Ovary (tissue), 9 donors: ENCODE results near the gene GALNT12. TPM values are rescaled to one million over a fixed set of nuclear protein-coding genes. Genes with fewer than 3 reads are reported as not detected.

Experiments
- DNase-seq, 5 donors: peaks; one replicate each; pipeline ENCODE4 v3.0.0-alpha.2; 2019 to 2020
- H3K27ac ChIP-seq, 2 donors: fragments of 200-600 bp; one replicate each; pipeline versions ENCODE4 v1.5.1 to v1.8.0; 2019 to 2022
- H3K27me3 ChIP-seq: fragments of 200-600 bp; one replicate; pipeline ENCODE4 v1.8.0; 2022
- H3K36me3 ChIP-seq: fragments of 200-600 bp; sonication (generic); one replicate; pipeline ENCODE4 v1.5.1; 2019
- H3K4me1 ChIP-seq: one replicate; pipeline ENCODE4 v1.8.1; 2013; ENCODE audit warnings: mild to moderate bottlenecking, moderate library complexity; ENCODE audit not compliant: insufficient read depth
- H3K4me3 ChIP-seq: fragments of 200-600 bp; sonication (generic); one replicate; pipeline ENCODE4 v1.5.1; 2017
- H3K9me3 ChIP-seq, 2 donors: fragments of 200-600 bp in 1 of 2; sonication (generic) in 1 of 2; one replicate each; pipeline versions ENCODE4 v1.5.1 to v1.8.1; 2013 to 2019; ENCODE audit warnings: mild to moderate bottlenecking in 1 of 2, moderate library complexity in 1 of 2
- EP300 ChIP-seq: sonication (generic); formaldehyde crosslinking; IDR thresholded peaks from one replicate; pipeline ENCODE4 v1.6.1; 2017; ENCODE audit warnings: antibody characterized with exemption
- POLR2A ChIP-seq: fragments of 450-650 bp; IDR thresholded peaks from one replicate; pipeline ENCODE4 v1.6.1; 2017; ENCODE audit warnings: antibody characterized with exemption, mild to moderate bottlenecking, moderate library complexity
- WGBS, 3 donors: extraction: QIAGEN DNeasy Blood & Tissue Kit in 1 of 3; methylation state at CpG; one replicate each; pipeline versions ENCODE4 v1.1.5 to v1.1.7; 2013 to 2017; 5-methylcytosine and 5-hydroxymethylcytosine counted together
- intact Hi-C, 4 donors: fragments of 100-400 bp; cut with DNase I; formaldehyde crosslinking; loops; one replicate each; pipeline versions ENCODE4 v1.11.0 to v1.15.1; 2022 to 2023
- polyA plus RNA-seq, 2 donors: library from polyadenylated mRNA; stranded (reverse); fragments of 200-250 nt in 1 of 2; fragments of 350-450 nt in 1 of 2; fragmentation: Illumina TruSeq in 1 of 2; extraction: RNeasy Lipid Tissue Mini Kit (QIAGEN cat#74804) in 1 of 2; gene quantifications; one replicate each; pipeline ENCODE4 v1.2.3, GENCODE V29; 2013 to 2014
- total RNA-seq, 7 donors: library from RNA; depleted of rRNA in 2 of 7; stranded (reverse); fragments of >200 nt in 2 of 7; fragmentation: NEBNext Ultra II Directional in 3 of 7; extraction: Animal tissue kit (Norgen Biotek cat#: 25700) in 3 of 7; gene quantifications; one replicate each; pipeline versions ENCODE4 v1.1.0 to v1.2.4, GENCODE V29; 2016 to 2023
- TF ChIP-seq, protein P1 (sequence below), 3 donors: fragments of 450-650 bp in 2 of 3; fragments of 200-600 bp in 1 of 3; IDR thresholded peaks; one replicate each; pipeline versions ENCODE4 v1.5.1 to v1.8.0; 2016 to 2022; ENCODE audit warnings: antibody characterized with exemption in 3 of 3, mild to moderate bottlenecking in 1 of 3
- donor health status: DM: no; HTN: no; CAD: no; lungs with moderate emphysema.
- donor health status: DM: no; HTN: no; CAD: no.
- donor health status: Bipolar disorder and iron deficiency.
- donor health status: DM: yes; HTN: yes; CAD: no.
- donor health status: DM: no; HTN: no; CAD: no.
- donor health status: DM: yes; HTN: yes; CAD: no.

The GALNT12 gene
- total and polyA plus RNA-seq, 9 donors = 0.23 to 7.0 (median 1.4) TPM

DNA sequence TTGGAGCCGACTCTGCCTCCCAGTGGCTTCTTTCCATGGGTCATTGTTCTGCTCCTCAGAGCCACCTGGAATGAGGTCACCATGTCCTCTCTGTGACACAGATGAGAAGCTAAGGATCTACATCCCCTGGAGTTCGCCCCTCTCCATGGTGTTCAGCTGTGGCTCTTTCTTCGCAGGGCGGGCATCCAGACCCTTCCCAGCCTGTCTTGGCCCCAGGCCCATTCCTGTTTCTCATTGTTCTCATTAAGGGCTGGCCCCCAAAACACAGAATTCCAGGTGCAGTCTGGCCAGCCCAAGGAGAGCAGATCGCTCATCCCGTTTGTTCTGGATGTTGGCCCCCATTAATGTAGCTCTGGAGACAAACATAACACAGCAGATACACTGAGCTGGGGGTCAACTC is 69.8 kb downstream of the GALNT12 start:
- 65 to 73% (median 71%) methylated on average over 6 of the region's 6 CpGs for WGBS, 3 donors
- intact Hi-C loops = no loop called here

DNA sequence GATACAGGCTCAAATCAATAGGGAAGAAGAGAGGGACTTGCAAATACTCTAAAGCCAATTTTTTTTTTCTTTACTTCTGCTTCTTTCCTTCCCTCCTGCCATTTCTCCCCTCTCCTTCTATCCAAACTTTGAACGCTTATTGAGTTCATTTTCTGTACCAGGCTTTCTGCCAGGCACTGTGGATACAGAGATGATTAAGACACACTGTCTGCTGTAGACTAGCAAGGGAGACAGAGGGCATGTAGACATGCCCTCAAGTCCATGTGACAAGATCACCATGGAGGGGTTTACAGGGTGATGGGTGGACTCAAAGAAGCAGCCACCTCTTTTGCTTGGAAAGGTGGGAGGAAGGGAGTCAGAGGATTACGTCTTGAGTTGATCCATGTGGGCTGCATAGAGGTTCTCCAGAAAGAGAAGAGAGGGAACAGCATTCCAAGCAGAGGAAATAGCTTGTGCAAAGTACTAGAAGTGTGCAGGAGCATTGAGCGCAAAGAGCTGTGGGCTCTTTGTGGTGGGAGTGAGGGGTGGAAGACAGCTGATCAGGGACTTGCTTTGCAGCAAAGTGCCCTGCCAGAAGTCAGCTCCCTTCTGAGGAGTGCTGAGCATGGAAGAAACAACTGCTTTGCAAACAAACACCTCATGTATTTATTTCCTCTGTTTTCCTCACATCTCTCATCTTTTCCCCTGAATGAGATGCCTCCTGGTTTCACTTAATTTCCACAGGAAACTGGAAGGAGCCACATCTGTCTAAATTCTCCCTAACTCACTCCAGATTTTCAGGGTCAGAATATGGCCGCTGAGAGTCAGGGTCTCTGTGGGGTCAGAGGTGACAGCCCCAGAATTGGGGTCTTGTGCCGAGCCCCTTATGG is 71.9 kb downstream of the GALNT12 start:
- H3K9me3 ChIP-seq = no peaks in the 10 kb centered on the region

More for the DNA sequence above, 69.8 kb downstream of the GALNT12 start:
- H3K4me3 ChIP-seq = no peak overlapping the region
- H3K4me1 ChIP-seq = peaks cover 26% of the 10 kb centered on the region
- no peak for DNase-seq
- no peak overlapping the region for H3K27ac ChIP-seq
- no peaks in the 10 kb centered on the region for H3K36me3 ChIP-seq
- no peaks in the 10 kb centered on the region for H3K27me3 ChIP-seq
- no peaks in the 10 kb centered on the region for H3K9me3 ChIP-seq
- TF ChIP-seq EP300 (no peak), POLR2A (no peak)
- TF ChIP-seq, protein P1, sequence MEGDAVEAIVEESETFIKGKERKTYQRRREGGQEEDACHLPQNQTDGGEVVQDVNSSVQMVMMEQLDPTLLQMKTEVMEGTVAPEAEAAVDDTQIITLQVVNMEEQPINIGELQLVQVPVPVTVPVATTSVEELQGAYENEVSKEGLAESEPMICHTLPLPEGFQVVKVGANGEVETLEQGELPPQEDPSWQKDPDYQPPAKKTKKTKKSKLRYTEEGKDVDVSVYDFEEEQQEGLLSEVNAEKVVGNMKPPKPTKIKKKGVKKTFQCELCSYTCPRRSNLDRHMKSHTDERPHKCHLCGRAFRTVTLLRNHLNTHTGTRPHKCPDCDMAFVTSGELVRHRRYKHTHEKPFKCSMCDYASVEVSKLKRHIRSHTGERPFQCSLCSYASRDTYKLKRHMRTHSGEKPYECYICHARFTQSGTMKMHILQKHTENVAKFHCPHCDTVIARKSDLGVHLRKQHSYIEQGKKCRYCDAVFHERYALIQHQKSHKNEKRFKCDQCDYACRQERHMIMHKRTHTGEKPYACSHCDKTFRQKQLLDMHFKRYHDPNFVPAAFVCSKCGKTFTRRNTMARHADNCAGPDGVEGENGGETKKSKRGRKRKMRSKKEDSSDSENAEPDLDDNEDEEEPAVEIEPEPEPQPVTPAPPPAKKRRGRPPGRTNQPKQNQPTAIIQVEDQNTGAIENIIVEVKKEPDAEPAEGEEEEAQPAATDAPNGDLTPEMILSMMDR (IDR thresholded peaks at IDR 0.05) = no peak

DNA sequence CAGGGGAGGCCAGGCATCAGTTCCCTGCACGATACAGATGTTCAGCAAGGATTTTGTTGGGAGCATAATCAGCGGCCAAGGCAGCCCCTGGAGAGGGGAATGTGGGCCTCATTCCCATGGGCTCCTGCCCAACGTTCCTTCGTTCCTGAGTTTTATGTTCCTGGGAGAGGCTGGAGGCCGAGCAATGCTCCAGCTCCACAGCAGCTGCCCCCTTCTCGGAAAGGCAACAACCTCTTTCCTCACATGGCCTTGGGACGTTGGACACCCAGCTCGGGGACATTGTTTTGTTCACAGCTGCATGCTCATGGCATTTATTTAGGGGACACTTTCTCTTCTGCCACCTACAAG is 72.5 kb downstream of the GALNT12 start:
- H3K27ac ChIP-seq = peak overlapping the region; percentile 41 to 60
- intact Hi-C loops = loop anchor here in 1 of 4 donors (5.0 kb wide), 1 partner anchor 47 kb away; no protein-coding TSS in a partner anchor
- WGBS, 3 donors = 5 to 13% (median 9%) methylated on average over 8 of the region's 8 CpGs
- H3K9me3 ChIP-seq = no peaks in the 10 kb centered on the region
- TF ChIP-seq POLR2A (no peak), EP300 (no peak)
- TF ChIP-seq, protein P1 (IDR thresholded peaks at IDR 0.05) = no peak
- no peaks in the 10 kb centered on the region for H3K36me3 ChIP-seq
- H3K4me3 ChIP-seq = no peak overlapping the region
- H3K4me1 ChIP-seq = peaks cover 30% of the 10 kb centered on the region
- DNase-seq = peak in 4 of 5 donors; percentile 53 to 77 (median 54)
- H3K27me3 ChIP-seq = no peaks in the 10 kb centered on the region

More for the DNA sequence above, 71.9 kb downstream of the GALNT12 start:
- no peak overlapping the region for H3K4me3 ChIP-seq
- intact Hi-C loops = no loop called here
- no peaks in the 10 kb centered on the region for H3K27me3 ChIP-seq
- 44 to 56% (median 44%) methylated on average over 5 of the region's 5 CpGs for WGBS, 3 donors
- TF ChIP-seq, protein P1 (IDR thresholded peaks at IDR 0.05) = no peak
- TF ChIP-seq POLR2A = no peak
- no peak for TF ChIP-seq EP300
- peaks cover 26% of the 10 kb centered on the region for H3K4me1 ChIP-seq
- DNase-seq = no peak
- peak overlapping the region; percentile 41 to 60 for H3K27ac ChIP-seq
- no peaks in the 10 kb centered on the region for H3K36me3 ChIP-seq

DNA sequence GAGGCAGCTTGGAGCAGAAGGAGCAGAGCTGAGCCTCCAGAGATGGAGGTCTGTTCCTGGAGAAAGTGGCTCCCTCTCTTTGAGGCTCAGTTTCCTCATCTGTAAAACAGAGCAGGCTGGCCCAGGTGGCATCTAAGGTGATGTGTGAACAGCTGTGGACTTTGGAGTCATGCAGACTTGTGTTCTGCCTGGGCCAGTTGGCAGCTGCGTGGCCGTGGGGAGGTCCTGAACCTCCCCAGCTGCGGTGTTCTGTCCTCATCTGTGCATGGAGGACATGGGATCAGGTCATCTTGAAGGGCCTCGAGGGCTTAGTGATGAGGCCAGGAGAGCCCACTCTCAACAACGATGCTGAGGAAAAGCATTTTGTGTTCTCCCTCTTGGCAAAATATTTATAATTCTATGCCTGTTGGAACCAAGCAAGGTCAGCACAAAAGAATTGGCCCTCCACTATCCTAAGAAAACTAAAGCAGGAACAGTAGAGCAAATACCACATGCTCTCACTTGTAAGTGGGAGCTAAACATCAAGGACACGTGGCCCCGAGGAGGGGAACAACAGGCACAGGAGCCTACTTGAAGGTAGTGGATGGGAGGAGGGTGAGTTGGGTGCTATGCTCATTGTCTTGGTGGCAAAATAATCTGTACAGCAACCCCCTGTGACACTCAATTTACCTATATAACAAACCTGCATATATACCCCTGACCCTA is 73.0 kb downstream of the GALNT12 start:
- no peak for TF ChIP-seq EP300
- TF ChIP-seq, protein P1 (IDR thresholded peaks at IDR 0.05) = no peak
- H3K27ac ChIP-seq = peak overlapping the region; percentile 41 to 60
- no peaks in the 10 kb centered on the region for H3K9me3 ChIP-seq
- H3K4me1 ChIP-seq = peaks cover 30% of the 10 kb centered on the region
- H3K4me3 ChIP-seq = no peak overlapping the region
- DNase-seq = peak in 4 of 5 donors; percentile 45 to 74 (median 54)
- no peaks in the 10 kb centered on the region for H3K36me3 ChIP-seq
- no peaks in the 10 kb centered on the region for H3K27me3 ChIP-seq
- intact Hi-C loops = loop anchor here in 1 of 4 donors (5.0 kb wide), 1 partner anchor 47 kb away; no protein-coding TSS in a partner anchor
- WGBS, 3 donors = 9 to 26% (median 15%) methylated on average over 7 of the region's 7 CpGs
